Lower leg skin (tissue), 4 donors: ENCODE results near the gene OAS2. TPM values are rescaled to one million over a fixed set of nuclear protein-coding genes. Genes with fewer than 3 reads are reported as not detected.

Experiments
- DNase-seq, 2 donors: peaks; one replicate each; pipeline ENCODE4 v3.0.0-alpha.2; 2019; ENCODE audit warnings: low spot score in 2 of 2
- H3K4me3 ChIP-seq: fragments of 200-600 bp; sonication (generic); 2 replicates; pipeline ENCODE4 v1.5.1; 2017; ENCODE audit warnings: mild to moderate bottlenecking, low read depth; ENCODE audit not compliant: poor library complexity, severe bottlenecking
- POLR2A ChIP-seq, 2 donors: fragments of 450-650 bp; IDR thresholded peaks; one replicate each; pipeline ENCODE4 v1.6.1; 2016 to 2017; ENCODE audit warnings: antibody characterized with exemption in 2 of 2, mild to moderate bottlenecking in 1 of 2, moderate library complexity in 1 of 2
- WGBS, 2 donors: methylation state at CpG; one replicate each; pipeline ENCODE4 v1.1.5; 2018; 5-methylcytosine and 5-hydroxymethylcytosine counted together
- intact Hi-C: fragments of 100-400 bp; cut with DNase I; formaldehyde crosslinking; loops from one replicate; pipeline ENCODE4 v1.15.0; 2023; ENCODE audit warnings: low total_unique reads
- total RNA-seq, 4 donors: library from RNA; depleted of rRNA; stranded (reverse); fragments of >200 nt; gene quantifications; one replicate each; pipeline ENCODE4 v1.1.0, GENCODE V29; 2016
- TF ChIP-seq, protein P1 (sequence below), 3 donors: fragments of 450-650 bp; IDR thresholded peaks; one replicate each; pipeline ENCODE4 v1.5.1; 2016; ENCODE audit warnings: antibody characterized with exemption in 3 of 3, mild to moderate bottlenecking in 3 of 3, moderate library complexity in 2 of 3

The OAS2 gene
- total RNA-seq, 4 donors from 2014 or later = 2.6 to 3.8 (median 3.3) TPM

DNA sequence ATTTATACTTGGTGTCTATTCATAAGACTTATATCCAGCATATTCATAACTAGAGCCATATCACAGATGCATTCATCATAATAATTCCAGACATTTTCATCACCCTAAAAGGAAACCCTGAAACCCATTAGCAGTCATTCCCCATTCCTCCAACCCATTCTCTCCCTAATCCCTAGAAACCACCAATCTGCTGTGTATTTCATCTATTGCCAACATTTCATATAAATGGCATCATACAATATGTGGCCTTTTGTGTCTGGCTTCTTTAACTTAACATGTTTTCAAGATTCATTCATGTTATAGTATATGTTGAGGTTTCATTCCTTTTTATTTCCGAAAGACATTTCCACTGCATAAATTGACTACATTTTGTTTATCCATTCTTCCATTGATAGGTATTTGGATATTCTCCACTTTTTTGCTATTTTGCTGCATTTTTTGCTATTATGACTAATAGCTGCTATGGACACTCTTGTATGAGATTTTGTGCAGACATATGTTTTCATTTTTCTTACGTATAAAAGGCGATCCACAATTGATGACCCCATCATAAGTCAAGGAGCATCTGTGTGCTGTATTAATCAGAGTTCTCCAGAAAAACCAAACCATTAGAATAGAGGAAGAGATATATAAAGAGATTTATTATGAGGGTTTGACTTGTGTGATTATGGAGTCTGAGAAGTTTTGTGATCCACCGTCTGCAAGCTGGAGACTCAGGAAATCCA is 5.1 kb upstream of the OAS2 start:
- H3K4me3 ChIP-seq = no peak overlapping the region
- intact Hi-C loops = no loop called here
- no peak for TF ChIP-seq POLR2A (IDR thresholded peaks at IDR 0.05)
- 58 to 69% methylated on average over 4 of the region's 4 CpGs for WGBS, 2 donors
- no peak for DNase-seq

DNA sequence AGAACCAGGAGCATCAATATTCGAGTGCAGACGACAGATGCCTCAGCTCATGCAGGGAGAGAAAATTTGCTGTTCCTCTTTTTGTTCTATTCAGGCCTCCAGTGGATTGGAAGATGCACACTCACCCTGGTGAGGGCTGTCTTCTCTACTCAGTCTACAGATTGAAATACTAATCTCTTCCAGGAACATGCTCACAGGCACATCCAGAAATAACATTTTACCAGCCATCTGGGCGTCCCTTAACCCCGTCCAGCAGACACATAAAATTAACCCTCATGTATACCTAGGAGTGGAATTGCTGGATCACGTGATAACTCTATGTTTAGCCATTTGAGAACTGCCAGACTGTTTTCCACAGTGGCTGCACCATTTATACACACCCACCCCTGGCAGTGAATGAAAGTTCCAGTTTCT is 4.5 kb upstream of the OAS2 start:
- H3K4me3 ChIP-seq = no peak overlapping the region
- no peak for DNase-seq
- WGBS, 2 donors = 27 to 38% methylated on average over 5 of the region's 5 CpGs
- intact Hi-C loops = no loop called here
- TF ChIP-seq POLR2A (IDR thresholded peaks at IDR 0.05) = no peak
- TF ChIP-seq, protein P1, sequence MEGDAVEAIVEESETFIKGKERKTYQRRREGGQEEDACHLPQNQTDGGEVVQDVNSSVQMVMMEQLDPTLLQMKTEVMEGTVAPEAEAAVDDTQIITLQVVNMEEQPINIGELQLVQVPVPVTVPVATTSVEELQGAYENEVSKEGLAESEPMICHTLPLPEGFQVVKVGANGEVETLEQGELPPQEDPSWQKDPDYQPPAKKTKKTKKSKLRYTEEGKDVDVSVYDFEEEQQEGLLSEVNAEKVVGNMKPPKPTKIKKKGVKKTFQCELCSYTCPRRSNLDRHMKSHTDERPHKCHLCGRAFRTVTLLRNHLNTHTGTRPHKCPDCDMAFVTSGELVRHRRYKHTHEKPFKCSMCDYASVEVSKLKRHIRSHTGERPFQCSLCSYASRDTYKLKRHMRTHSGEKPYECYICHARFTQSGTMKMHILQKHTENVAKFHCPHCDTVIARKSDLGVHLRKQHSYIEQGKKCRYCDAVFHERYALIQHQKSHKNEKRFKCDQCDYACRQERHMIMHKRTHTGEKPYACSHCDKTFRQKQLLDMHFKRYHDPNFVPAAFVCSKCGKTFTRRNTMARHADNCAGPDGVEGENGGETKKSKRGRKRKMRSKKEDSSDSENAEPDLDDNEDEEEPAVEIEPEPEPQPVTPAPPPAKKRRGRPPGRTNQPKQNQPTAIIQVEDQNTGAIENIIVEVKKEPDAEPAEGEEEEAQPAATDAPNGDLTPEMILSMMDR (IDR thresholded peaks at IDR 0.05) = no peak

DNA sequence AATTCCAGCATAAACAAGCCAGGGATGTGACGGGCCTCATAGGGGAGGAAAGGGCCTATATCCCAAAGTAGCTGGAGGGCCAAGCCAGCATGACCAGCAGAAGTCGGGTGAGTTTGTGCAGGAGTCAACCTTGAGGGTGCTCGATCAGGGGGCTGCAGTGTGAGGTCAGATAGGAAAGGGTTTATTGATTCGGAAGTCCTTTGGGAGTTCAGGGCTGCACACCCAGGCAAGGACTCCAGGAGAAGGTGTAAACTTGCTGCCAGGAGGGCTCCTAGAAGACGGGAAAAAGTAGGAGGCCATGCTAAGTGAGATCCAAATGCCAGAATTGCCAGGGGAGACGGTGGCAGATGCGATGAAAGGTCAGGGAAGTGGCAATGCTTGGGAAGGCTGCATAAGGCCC is 3.4 kb upstream of the OAS2 start:
- no peak for DNase-seq

DNA sequence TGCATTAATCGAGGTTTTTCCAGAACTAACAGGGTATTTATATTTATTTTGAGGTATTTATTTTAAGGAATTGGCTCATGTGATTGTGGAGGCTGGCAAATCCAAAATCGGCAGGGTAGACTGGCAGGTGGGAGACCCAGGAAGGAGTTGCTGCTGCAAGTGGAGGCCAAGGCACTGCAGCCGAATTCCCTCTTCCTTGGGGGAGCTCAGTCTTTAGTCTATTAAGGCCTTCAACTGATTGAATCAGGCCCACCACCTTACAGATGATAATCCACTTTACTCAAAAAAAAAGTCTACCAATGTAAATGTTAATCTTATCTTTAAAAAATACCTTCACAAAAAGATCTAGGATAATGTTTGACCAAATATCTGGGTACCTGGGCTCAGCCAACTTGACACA is 1.2 kb upstream of the OAS2 start:
- no peak overlapping the region for H3K4me3 ChIP-seq
- TF ChIP-seq, protein P1 (IDR thresholded peaks at IDR 0.05) = no peak
- no peak for TF ChIP-seq POLR2A (IDR thresholded peaks at IDR 0.05)
- intact Hi-C loops = no loop called here
- 76 to 79% methylated on average over 3 of the region's 3 CpGs for WGBS, 2 donors
- no peak for DNase-seq

More for the DNA sequence above, 3.4 kb upstream of the OAS2 start:
- H3K4me3 ChIP-seq = no peak overlapping the region
- intact Hi-C loops = no loop called here
- 89 to 91% methylated on average over 7 of the region's 7 CpGs for WGBS, 2 donors
- TF ChIP-seq, protein P1 (IDR thresholded peaks at IDR 0.05) = no peak
- TF ChIP-seq POLR2A (IDR thresholded peaks at IDR 0.05) = no peak

DNA sequence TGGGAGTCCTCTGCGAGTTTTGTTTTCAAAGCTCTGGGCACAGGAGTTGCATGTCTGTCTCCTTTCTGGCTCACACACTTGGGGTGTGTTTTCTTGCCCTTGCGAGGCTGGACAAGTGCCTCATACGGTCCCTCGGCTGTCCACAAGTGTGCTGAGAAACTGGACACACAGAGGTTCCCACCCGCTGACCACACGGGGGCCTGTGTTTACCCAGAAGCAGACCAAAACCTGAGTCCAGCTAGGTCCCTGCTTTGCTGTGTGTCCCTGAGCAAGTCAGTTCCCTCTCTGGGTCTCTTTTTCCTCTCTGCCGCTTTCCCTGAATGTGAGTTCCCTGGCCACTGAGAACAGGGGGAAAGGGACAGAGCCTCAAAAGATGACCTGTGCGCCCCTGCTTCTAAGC is 678 bp upstream of the OAS2 start:
- intact Hi-C loops = no loop called here
- no peak for TF ChIP-seq POLR2A (IDR thresholded peaks at IDR 0.05)
- TF ChIP-seq, protein P1 (IDR thresholded peaks at IDR 0.05) = no peak
- no peak for DNase-seq
- 59 to 73% methylated on average over 8 of the region's 8 CpGs for WGBS, 2 donors
- H3K4me3 ChIP-seq = no peak overlapping the region

DNA sequence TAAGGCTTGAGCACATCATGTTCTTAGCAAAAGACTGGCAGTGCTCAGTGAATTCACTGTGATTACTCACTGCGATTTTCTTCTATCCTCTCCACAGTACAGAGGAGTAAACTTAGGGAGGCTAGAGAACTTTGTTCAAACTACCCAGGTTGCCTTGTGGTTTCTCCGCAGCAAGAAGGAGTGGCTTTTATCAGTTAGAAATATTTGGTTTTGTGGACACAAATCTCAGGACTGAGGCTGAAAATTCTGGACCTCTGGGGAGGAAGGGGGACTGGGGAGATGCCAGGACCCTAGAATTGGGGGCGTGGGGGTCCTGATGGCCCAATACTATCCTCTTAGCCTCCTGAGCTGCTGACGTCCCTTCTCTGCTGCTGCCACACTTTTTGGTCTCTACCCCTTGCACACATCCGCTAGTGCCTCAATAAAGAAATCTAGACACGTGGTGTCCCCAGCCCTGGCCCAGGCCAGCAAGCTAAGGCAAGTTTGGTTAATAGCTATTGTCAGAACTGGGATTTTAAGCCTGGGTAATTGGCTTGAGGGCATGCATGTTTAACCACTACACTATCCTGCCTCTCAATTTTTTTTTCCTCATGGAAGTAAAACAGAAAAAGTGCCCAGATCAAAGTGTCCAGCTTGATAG is 842 bp downstream of the OAS2 start:
- WGBS, 2 donors = 38 to 51% methylated on average over 6 of the region's 6 CpGs
- H3K4me3 ChIP-seq = no peak overlapping the region
- no peak for DNase-seq
- intact Hi-C loops = no loop called here
- TF ChIP-seq POLR2A (IDR thresholded peaks at IDR 0.05) = no peak
- TF ChIP-seq, protein P1 (IDR thresholded peaks at IDR 0.05) = no peak
